Measurements from ENCODE around the gene CLDN20. TPM values are rescaled to one million over a fixed set of nuclear protein-coding genes. Genes with fewer than 3 reads are reported as not detected.

Gene CLDN20
- total and polyA plus RNA-seq, 2 donors (not counting 3 experiments of a cell fraction or from before 2014, with no cell fraction given), result not detected

- intact Hi-C loops (cut with micrococcal nuclease), result no loop called here
- DNase-seq (ENCODE audit: low read depth, low spot score) (no peak), FAIRE-seq (no peak)
- Histone ChIP-seq H3K4me2 (ENCODE audit: insufficient read depth, low read length) (no peak overlapping the region), H3K36me3 (ENCODE audit: control insufficient read depth in 2 of 2, extremely low read depth in 1 of 2, insufficient read depth in 2 of 2, low read length in 2 of 2) (no peaks in the 10 kb centered on the region), H3K9ac (replicated peaks; ENCODE audit: extremely low read depth, insufficient read depth, low read length) (no peak overlapping the region), H3K4me3 (replicated peaks in 1 of 3; ENCODE audit: insufficient read depth in 1 of 3, low read depth in 1 of 3, low read length in 3 of 3) (no peak overlapping the region), H3K27ac (ENCODE audit: insufficient read depth, low read depth, low read length) (no peak overlapping the region), H4K20me1 (replicated peaks; ENCODE audit: control insufficient read depth, extremely low read depth, insufficient read depth, low read length) (no peaks in the 10 kb centered on the region), H3K79me2 (ENCODE audit: control insufficient read depth, insufficient read depth, low read length) (no peaks in the 10 kb centered on the region), H2AFZ (ENCODE audit: low read depth, low read length) (no peak overlapping the region), H3K9me3 (replicated peaks; ENCODE audit: control insufficient read depth, insufficient read depth, low read length) (no peaks in the 10 kb centered on the region), H3K9me1 (replicated peaks; ENCODE audit: control insufficient read depth, extremely low read depth, insufficient read depth, low read length) (no peaks in the 10 kb centered on the region), H3K4me1 (ENCODE audit: control insufficient read depth, extremely low read depth, insufficient read depth, low read length) (no peaks in the 10 kb centered on the region), H3K27me3 (ENCODE audit: control insufficient read depth in 2 of 2, insufficient read depth in 2 of 2, low read length in 2 of 2) (no peaks in the 10 kb centered on the region)
- no TSS peak for BruUV-seq (replicated peaks)
- CTCF ChIA-PET, result interaction anchor here (1.2 kb wide), 1 partner anchor 39 kb away, joined by 6 read pairs; no protein-coding TSS in a partner anchor
- TF ChIP-seq JUN (IDR thresholded peaks at IDR 0.05; ENCODE audit: borderline replicate concordance, insufficient read depth, insufficient read length, low read depth) (no peak), MYC (IDR thresholded peaks at IDR 0.05; ENCODE audit: low read depth, low read length) (no peak), EZH2 (IDR thresholded peaks at IDR 0.05; ENCODE audit: borderline replicate concordance, low read depth, low read length, severe bottlenecking) (no peak), FOS (IDR thresholded peaks at IDR 0.05; ENCODE audit: borderline replicate concordance, insufficient read depth, low read length) (no peak), POLR2AphosphoS5 (IDR thresholded peaks at IDR 0.05; ENCODE audit: insufficient read depth, low read depth, low read length) (no peak), CTCF (IDR thresholded peaks at IDR 0.05; ENCODE audit: extremely low read depth in 1 of 2, insufficient read depth in 1 of 2, low read depth in 1 of 2, low read length in 2 of 2) (no peak), MAX (IDR thresholded peaks at IDR 0.05; ENCODE audit: insufficient read depth, insufficient read length) (no peak), GATA2 (IDR thresholded peaks at IDR 0.05; ENCODE audit: insufficient read depth, insufficient read length, low read depth, low read length) (no peak), POLR2A (IDR thresholded peaks at IDR 0.05; ENCODE audit: low read depth, low read length) (no peak)
- dilution Hi-C loops (cut with MboI; ENCODE audit: extremely low pct_ligation_motif_present, low sequenced_read_pairs), result no loop called here
- POLR2A ChIA-PET, result no interaction called here
These were observed 47.9 kb upstream of the CLDN20 start for GRCh38 chr6:155215906-155216305.

Data from endothelial cell of umbilical vein (primary cell).